HK-2 (cell line): Measurements from ENCODE around the gene CLDN16.

ENCODE experiments used
- DNase-seq: peaks from one replicate; pipeline ENCODE4 v3.0.0-alpha.2; 2018; ENCODE audit not compliant: unreplicated experiment

The CLDN16 gene

GRCh38 chr3:190380184-190380583 is 7.8 kb upstream of the CLDN16 start:
- DNase-seq: no peak

- DNase-seq: no peak
Measured at GRCh38 chr3:190381441-190381840, 6.5 kb upstream of the CLDN16 start.

GRCh38 chr3:190382082-190382481 is 5.9 kb upstream of the CLDN16 start:
- no peak for DNase-seq

GRCh38 chr3:190384309-190384756 is 3.6 kb upstream of the CLDN16 start:
- DNase-seq: peak; percentile 68

- DNase-seq: peak; percentile 58
Measured at GRCh38 chr3:190385731-190386688, 2.0 kb upstream of the CLDN16 start.

GRCh38 chr3:190388703-190389102 is 740 bp downstream of the CLDN16 start:
- DNase-seq: no peak

GRCh38 chr3:190396001-190396400 is 8.0 kb downstream of the CLDN16 start:
- DNase-seq: no peak

GRCh38 chr3:190397889-190398288 is 9.9 kb downstream of the CLDN16 start:
- no peak for DNase-seq

- no peak for DNase-seq
Measured at GRCh38 chr3:190399677-190400076, 11.7 kb downstream of the CLDN16 start.

GRCh38 chr3:190401963-190402362 is 14.0 kb downstream of the CLDN16 start:
- DNase-seq: no peak

- no peak for DNase-seq
Measured at GRCh38 chr3:190404715-190405114, 16.8 kb downstream of the CLDN16 start.

GRCh38 chr3:190414297-190414696 is 26.3 kb downstream of the CLDN16 start:
- DNase-seq: no peak

GRCh38 chr3:190424108-190424477 is 36.1 kb downstream of the CLDN16 start:
- DNase-seq: no peak

GRCh38 chr3:190424478-190425439 is 36.8 kb downstream of the CLDN16 start:
- peak; percentile 49 for DNase-seq

- DNase-seq: no peak
Measured at GRCh38 chr3:190425833-190426232, 37.9 kb downstream of the CLDN16 start.

GRCh38 chr3:190426806-190427507 is 39.0 kb downstream of the CLDN16 start:
- no peak for DNase-seq

GRCh38 chr3:190429681-190430080 is 41.7 kb downstream of the CLDN16 start:
- no peak for DNase-seq

- DNase-seq: no peak
Measured at GRCh38 chr3:190430906-190431305, 42.9 kb downstream of the CLDN16 start.

GRCh38 chr3:190432216-190432615 is 44.3 kb downstream of the CLDN16 start:
- DNase-seq: no peak

GRCh38 chr3:190433626-190434025 is 45.7 kb downstream of the CLDN16 start:
- DNase-seq: no peak

- DNase-seq: peak; percentile 35
Measured at GRCh38 chr3:190435618-190436017, 47.7 kb downstream of the CLDN16 start.

GRCh38 chr3:190436331-190436730 is 48.4 kb downstream of the CLDN16 start:
- no peak for DNase-seq
